Measurements from ENCODE around the gene ANKK1.

The ANKK1 gene

DNA sequence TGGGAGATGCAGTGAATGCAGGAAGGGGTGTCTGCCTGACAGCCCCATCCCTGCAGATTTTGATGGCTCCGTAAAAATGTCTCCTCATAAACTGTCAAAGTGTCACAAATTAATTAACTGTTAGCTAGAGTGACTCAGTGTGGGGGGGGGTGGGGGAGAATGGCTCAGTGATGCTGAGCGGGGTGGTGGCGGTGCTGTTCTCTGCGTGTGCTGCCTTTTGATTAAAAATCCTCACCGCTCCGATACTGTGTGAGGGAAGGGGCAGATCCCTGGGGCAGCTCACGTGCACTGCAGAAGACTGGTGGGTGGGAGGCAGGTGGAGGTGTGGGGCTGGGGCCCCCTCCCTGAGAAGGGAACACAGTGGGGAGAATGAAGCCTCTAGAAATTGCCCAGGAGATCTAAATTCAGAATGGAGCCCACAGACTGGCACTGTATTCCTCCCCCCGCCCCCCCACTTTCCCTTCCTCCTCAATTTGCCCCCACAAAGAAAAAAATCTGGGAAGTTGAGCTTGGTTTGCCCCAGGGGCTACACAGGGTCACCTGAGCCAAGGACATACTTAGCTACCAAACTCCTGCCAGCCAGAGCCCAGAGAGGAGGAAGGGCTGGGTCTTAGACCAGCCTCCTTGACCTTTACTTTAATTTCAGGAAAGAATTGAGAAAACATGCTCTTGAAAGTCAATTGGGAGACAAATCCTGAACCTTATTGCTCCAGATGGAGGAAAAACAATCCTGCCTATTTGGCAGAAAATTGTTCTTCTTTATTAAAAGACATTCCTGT lies 47.8 kb downstream of the ANKK1 start:
- TF ChIP-seq, protein P1, sequence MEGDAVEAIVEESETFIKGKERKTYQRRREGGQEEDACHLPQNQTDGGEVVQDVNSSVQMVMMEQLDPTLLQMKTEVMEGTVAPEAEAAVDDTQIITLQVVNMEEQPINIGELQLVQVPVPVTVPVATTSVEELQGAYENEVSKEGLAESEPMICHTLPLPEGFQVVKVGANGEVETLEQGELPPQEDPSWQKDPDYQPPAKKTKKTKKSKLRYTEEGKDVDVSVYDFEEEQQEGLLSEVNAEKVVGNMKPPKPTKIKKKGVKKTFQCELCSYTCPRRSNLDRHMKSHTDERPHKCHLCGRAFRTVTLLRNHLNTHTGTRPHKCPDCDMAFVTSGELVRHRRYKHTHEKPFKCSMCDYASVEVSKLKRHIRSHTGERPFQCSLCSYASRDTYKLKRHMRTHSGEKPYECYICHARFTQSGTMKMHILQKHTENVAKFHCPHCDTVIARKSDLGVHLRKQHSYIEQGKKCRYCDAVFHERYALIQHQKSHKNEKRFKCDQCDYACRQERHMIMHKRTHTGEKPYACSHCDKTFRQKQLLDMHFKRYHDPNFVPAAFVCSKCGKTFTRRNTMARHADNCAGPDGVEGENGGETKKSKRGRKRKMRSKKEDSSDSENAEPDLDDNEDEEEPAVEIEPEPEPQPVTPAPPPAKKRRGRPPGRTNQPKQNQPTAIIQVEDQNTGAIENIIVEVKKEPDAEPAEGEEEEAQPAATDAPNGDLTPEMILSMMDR (IDR thresholded peaks at IDR 0.05) = no peak
- peaks cover 28% of the 10 kb centered on the region for H3K27me3 Mint-ChIP-seq (ENCODE audit: low read depth, poor library complexity)
- H3K9me3 Mint-ChIP-seq = no peaks in the 10 kb centered on the region
- no peaks in the 10 kb centered on the region for H3K36me3 Mint-ChIP-seq (ENCODE audit: low read depth)
- H3K4me1 Mint-ChIP-seq = peaks cover 43% of the 10 kb centered on the region
- no peak overlapping the region for H3K27ac Mint-ChIP-seq
- no peak overlapping the region for H3K4me3 Mint-ChIP-seq
- DNase-seq = no peak

DNA sequence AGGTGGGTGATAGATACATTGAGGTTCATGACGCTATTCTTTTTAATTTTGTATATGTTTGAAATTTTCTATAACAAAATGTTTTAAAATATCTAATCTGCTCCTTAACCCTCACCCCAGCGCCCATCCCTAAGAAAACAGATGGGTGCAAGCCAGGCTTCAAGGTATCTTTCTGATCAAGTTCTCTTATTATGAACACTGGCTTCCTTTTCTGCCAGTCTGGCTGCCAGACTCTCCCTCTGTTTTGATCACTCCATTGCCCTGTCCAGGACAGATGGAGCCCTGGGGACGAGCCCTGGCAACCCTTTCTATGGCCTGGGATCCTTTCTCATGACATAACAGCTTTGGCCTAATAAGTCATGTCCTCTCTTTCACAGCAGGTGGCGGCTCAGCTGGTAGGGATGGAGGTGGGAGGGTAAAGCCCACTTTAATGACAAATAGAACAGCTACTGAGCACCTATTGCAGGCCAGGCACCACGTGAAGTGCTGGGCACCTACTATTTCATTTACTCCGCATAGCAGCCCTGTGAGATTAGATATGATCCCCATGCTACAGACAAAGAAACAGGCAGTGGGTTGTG lies 49.2 kb downstream of the ANKK1 start:
- DNase-seq = peak; percentile 38
- no peak overlapping the region for H3K4me3 Mint-ChIP-seq
- H3K9me3 Mint-ChIP-seq = no peaks in the 10 kb centered on the region
- TF ChIP-seq, protein P1 (IDR thresholded peaks at IDR 0.05) = no peak
- peak overlapping the region; percentile 8 for H3K27ac Mint-ChIP-seq
- no peaks in the 10 kb centered on the region for H3K36me3 Mint-ChIP-seq (ENCODE audit: low read depth)
- H3K4me1 Mint-ChIP-seq = peaks cover 46% of the 10 kb centered on the region
- H3K27me3 Mint-ChIP-seq (ENCODE audit: low read depth, poor library complexity) = peaks cover 37% of the 10 kb centered on the region

DNA sequence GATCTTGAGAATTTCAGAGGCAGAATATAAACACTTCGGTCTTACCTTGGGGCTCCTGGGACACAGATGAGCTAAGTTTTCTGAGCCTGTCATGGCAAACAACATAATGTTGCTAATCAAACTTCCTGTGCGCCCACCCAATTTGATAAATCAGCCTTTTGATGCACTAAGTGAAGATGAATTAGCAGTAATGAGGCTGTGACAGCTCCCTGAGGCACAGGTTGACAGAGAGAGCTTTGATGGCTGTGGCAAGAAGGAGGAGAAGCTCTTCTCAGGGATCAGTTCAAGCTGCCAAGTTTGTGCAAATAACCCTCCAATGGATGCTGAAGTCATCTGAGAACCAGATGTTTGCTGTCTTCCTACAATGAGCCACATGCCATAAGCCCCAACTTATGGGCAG lies 53.2 kb downstream of the ANKK1 start:
- no peaks in the 10 kb centered on the region for H3K9me3 Mint-ChIP-seq
- H3K27me3 Mint-ChIP-seq (ENCODE audit: low read depth, poor library complexity) = peaks cover 20% of the 10 kb centered on the region
- H3K4me1 Mint-ChIP-seq = peaks cover 24% of the 10 kb centered on the region
- DNase-seq = no peak
- H3K36me3 Mint-ChIP-seq (ENCODE audit: low read depth) = no peaks in the 10 kb centered on the region
- TF ChIP-seq, protein P1 (IDR thresholded peaks at IDR 0.05) = no peak
- no peak overlapping the region for H3K27ac Mint-ChIP-seq
- H3K4me3 Mint-ChIP-seq = no peak overlapping the region

DNA sequence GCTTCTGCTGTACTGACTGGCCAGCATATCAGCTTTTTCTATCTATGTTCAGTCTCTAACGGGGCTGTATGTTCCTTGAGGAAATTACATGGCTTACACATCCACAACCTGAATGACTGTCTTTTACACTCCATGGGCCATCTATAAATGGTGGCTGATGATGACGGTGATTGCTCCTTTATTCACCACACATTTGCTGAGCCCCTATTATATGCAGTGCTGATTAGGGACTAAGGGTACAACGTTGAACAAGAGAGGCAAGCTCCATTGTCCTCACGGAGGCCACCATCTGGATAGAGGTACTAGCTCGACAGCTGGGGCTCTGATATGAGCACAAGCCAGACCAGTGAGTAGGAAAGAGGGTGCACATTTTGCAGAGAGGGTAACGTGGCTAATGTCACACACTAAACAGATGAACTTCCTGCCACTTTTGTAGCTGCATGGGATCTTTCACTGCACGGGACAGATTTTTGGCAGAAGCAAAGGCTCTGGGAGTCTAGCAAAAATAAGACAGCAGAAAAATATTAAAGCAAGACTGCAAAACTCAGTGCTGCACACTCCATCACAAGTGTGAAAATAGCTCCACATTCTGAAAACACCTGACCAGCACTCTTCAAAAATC lies 57.0 kb downstream of the ANKK1 start:
- Mint-ChIP-seq H3K27me3 (ENCODE audit: low read depth, poor library complexity) (peaks cover 29% of the 10 kb centered on the region), H3K27ac (no peak overlapping the region), H3K36me3 (ENCODE audit: low read depth) (no peaks in the 10 kb centered on the region), H3K4me3 (no peak overlapping the region), H3K9me3 (no peaks in the 10 kb centered on the region), H3K4me1 (peaks cover 19% of the 10 kb centered on the region)
- DNase-seq = no peak
- TF ChIP-seq, protein P1 (IDR thresholded peaks at IDR 0.05) = no peak

DNA sequence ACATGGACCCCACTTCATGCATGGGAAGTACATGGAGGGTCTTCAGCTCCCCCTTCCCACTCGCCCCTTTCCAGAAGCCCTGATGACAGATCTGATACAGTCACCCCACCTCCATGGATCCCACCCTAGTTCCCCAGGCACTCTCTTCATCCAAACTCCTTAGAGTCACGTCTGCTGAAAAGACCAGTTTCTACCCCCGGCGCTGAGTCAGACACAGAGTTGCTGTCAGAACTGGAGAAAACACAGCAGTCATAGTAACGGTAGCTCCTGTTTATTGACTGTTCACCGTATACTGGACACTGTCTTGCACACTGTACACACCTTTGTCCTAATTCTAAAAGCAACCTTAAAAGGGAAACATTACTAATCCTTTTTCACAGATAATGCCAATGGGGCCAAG lies 58.5 kb downstream of the ANKK1 start:
- Mint-ChIP-seq H3K4me3 (no peak overlapping the region), H3K36me3 (ENCODE audit: low read depth) (no peaks in the 10 kb centered on the region), H3K4me1 (peaks cover 14% of the 10 kb centered on the region), H3K27ac (no peak overlapping the region), H3K9me3 (no peaks in the 10 kb centered on the region), H3K27me3 (ENCODE audit: low read depth, poor library complexity) (peaks cover 20% of the 10 kb centered on the region)
- DNase-seq = no peak
- TF ChIP-seq, protein P1 (IDR thresholded peaks at IDR 0.05) = no peak
